IPS DF 6.9 (cell line): Measurements from ENCODE around the gene PGD.
"Not testable (repeated sequence)": the region's sequence is repeated elsewhere in the genome, so short reads cannot be mapped to it uniquely, and the experiment has no call there.

Experiments
- DNase-seq: peaks from one replicate; pipeline ENCODE4 v3.0.0-alpha.2; 2013; ENCODE audit warnings: low read depth, low spot score
- H3K27ac ChIP-seq: one replicate; pipeline ENCODE4 v1.5.1; 2013; ENCODE audit warnings: low read length, control low read depth
- H3K27me3 ChIP-seq: 2 replicates; pipeline ENCODE4 v1.6.1; 2013; ENCODE audit warnings: mild to moderate bottlenecking, low read length; ENCODE audit not compliant: control insufficient read depth, insufficient read depth
- H3K36me3 ChIP-seq: 2 replicates; pipeline ENCODE4 v1.6.1; 2013; ENCODE audit warnings: low read length; ENCODE audit not compliant: control insufficient read depth, insufficient read depth
- H3K4me1 ChIP-seq: 2 replicates; pipeline ENCODE4 v1.6.1; 2013; ENCODE audit warnings: low read length; ENCODE audit not compliant: control insufficient read depth, insufficient read depth
- H3K4me3 ChIP-seq: 2 replicates; pipeline ENCODE4 v1.5.1; 2013; ENCODE audit warnings: mild to moderate bottlenecking, low read length
- H3K9me3 ChIP-seq: 2 replicates; pipeline ENCODE4 v1.6.1; 2013; ENCODE audit warnings: low read length, inconsistent platforms; ENCODE audit not compliant: control insufficient read depth, insufficient read depth
- WGBS: extraction: QIAGEN DNeasy Blood & Tissue Kit; methylation state at CpG from one replicate; pipeline ENCODE4 v1.1.7; 2013; ENCODE audit warnings: mixed read lengths, missing lambda C conversion rate; ENCODE audit not compliant: insufficient read length, insufficient coverage; 5-methylcytosine and 5-hydroxymethylcytosine counted together

Gene PGD

DNA sequence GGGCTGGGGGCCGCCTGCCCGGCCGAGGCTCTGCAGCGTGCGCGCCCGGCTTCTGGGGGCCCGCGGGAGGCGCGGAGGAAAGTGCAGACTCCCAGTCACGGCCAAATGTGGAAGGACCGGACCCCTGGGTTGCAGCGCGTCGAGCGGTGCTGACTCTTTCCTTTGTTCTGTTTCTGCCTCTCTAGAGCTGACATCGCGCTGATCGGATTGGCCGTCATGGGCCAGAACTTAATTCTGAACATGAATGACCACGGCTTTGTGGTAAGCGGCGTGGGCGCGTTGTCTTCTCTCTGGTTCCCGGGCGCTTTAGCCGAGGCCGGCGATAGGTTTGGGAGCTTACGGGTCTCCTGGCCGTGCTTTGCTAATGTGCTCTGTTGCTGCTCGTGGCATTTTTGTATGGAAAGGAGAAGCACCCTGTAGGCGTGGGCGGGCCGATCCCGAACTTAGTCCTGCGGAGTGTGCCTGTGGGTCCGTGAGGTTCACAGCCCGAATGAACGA lies 629 bp downstream of the PGD start:
- peak overlapping the region; percentile 69 for H3K4me3 ChIP-seq
- no peak overlapping the region for H3K27ac ChIP-seq
- no peaks in the 10 kb centered on the region for H3K9me3 ChIP-seq
- H3K4me1 ChIP-seq, result peaks cover 3% of the 10 kb centered on the region; the same call in 1 of the 2 replicates
- WGBS, result no CpG with 5 or more reads among the region's 42 CpGs
- H3K36me3 ChIP-seq, result peaks cover 9% of the 10 kb centered on the region; the same call in 1 of the 2 replicates
- no peak for DNase-seq
- no peaks in the 10 kb centered on the region for H3K27me3 ChIP-seq

DNA sequence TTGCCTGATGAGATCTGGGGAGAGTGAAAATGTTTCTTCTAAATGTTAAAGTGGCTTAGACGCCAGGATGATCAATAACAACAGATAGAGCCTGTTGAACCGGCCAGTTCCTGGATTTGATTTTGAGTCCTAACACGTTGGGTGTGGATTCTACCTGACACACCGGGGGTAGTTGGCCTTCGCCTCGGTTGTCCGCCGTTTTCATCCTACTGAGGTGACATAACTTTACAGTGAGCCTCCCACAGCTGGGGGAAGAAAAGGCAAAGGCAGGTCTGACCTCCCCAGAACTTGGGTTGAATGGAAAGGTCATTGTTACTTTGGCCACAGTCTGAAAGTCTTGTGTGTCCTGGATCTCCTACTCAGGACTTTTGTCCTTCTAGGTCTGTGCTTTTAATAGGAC lies 1.1 kb downstream of the PGD start:
- no peaks in the 10 kb centered on the region for H3K27me3 ChIP-seq
- no peak for DNase-seq
- peaks cover 3% of the 10 kb centered on the region; the same call in 1 of the 2 replicates for H3K4me1 ChIP-seq
- H3K9me3 ChIP-seq, result no peaks in the 10 kb centered on the region
- peaks cover 13% of the 10 kb centered on the region; the same call in 1 of the 2 replicates for H3K36me3 ChIP-seq
- H3K27ac ChIP-seq, result no peak overlapping the region
- peak overlapping the region; percentile 69; the same call in 1 of the 2 replicates for H3K4me3 ChIP-seq
- WGBS, result no CpG with 5 or more reads among the region's 8 CpGs

DNA sequence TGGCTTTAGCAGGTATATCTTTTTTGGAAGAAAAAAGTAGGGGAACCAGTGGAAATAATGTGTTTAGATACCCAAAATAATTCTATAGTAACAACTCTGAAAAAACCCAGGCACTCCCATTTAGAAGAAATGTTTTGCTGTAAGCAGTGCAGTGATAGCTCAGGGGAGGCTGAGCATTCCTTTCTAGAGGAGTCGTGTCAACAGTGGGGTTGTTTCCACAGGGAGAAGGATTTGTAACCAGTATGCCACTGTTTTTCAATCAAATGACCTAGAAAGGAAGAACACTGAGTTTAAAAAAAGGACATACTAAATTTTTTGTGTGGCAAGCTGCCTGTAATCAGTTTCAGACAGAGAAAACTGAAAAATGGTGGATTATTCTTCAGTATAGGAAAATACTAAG lies 2.4 kb downstream of the PGD start:
- Histone ChIP-seq H3K4me1 (peaks cover 3% of the 10 kb centered on the region; the same call in 1 of the 2 replicates), H3K27me3 (no peaks in the 10 kb centered on the region), H3K4me3 (no peak overlapping the region), H3K27ac (no peak overlapping the region), H3K9me3 (no peaks in the 10 kb centered on the region), H3K36me3 (peaks cover 16% of the 10 kb centered on the region)
- no peak for DNase-seq
- no CpG with 5 or more reads among the region's 1 CpG for WGBS

DNA sequence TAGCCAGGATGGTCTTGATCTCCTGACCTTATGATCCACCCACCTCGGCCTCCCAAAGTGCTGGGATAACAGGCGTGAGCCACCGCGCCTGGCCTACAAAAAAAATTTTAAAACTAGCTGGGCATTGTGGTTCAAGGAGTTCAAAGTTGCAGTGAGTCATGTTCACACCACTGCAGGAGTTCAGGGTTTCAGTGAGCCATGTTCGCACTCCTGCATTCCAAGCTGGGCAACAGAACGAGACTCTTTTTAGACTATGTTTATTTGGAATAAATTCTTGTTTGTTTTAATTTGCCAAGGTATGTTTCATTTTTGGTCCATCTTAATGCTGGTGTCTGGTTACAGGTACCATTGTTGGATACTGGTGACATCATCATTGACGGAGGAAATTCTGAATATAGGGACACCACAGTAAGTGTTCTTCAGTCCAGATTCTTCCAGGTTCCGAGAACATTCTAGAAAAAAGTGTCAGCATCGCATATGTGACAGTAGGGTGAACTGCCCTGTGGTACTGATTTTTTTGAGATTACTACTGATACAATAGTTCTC lies 3.9 kb downstream of the PGD start:
- Histone ChIP-seq H3K36me3 (peaks cover 29% of the 10 kb centered on the region), H3K4me1 (peaks cover 3% of the 10 kb centered on the region; the same call in 1 of the 2 replicates), H3K27me3 (no peaks in the 10 kb centered on the region), H3K9me3 (no peaks in the 10 kb centered on the region), H3K4me3 (no peak overlapping the region), H3K27ac (no peak overlapping the region)
- no peak for DNase-seq
- WGBS, result no CpG with 5 or more reads among the region's 9 CpGs

DNA sequence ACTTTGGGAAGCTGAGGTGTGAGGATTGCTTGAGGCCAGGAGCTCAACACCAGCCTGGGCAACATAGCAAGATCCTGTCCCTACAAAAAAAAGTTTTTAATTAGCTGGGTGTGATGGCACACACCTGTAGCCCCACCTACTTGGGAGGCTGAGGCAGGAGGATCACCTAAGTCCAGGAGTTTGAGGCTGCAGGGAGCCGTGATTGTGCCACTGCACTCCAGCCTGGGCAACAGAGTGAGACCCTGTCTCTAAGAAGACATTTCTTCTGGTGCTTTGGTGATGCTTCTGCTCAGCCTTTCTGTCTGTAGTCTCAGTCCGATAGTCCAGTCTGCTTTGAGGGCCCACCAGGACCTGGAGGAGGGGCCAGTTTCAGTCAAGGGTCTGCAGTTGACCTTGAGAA lies 8.3 kb downstream of the PGD start:
- Histone ChIP-seq H3K4me3 (no peak overlapping the region), H3K27me3 (no peaks in the 10 kb centered on the region), H3K36me3 (peaks cover 60% of the 10 kb centered on the region), H3K9me3 (no peaks in the 10 kb centered on the region), H3K4me1 (no peaks in the 10 kb centered on the region), H3K27ac (no peak overlapping the region)
- no peak for DNase-seq
- no CpG with 5 or more reads among the region's 2 CpGs for WGBS

DNA sequence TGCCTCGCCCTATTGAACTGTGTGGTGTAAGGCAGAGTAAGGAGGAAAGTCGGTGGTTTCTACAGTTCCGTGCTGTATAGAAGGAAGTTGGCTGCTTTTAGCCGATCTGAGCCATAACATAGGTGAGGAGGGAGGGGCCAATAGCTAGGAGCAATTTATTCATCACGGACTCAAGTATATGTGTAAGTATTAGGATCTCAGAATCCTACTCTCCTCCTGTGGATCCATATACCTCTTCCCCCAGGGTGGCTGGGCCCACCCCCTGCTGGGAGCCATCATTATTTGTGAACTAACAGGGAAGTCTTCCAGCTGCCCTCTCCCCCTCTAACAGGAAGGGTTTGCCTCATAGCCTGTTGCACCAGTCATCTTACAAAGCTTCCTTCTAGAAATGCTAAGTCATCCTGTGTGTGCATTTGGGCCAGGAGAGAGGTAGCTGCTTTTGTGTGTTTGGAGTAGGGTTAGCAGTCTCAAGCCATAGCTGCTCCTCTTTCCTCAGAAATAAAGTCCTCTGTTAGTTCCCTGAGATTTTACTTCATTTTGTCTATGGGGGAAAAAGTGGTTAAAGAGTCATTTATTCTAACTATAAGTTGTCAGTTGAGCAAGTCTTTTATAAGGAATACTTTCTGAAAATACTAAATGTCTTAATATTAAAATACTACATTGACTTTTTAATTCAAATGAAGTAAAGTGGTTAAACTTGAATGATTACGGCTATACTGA lies 16.5 kb downstream of the PGD start:
- Histone ChIP-seq H3K27ac (no peak overlapping the region), H3K27me3 (no peaks in the 10 kb centered on the region), H3K4me1 (no peaks in the 10 kb centered on the region), H3K36me3 (peaks cover 44% of the 10 kb centered on the region), H3K9me3 (no peaks in the 10 kb centered on the region), H3K4me3 (no peak overlapping the region)
- no peak for DNase-seq
- WGBS, result no CpG with 5 or more reads among the region's 6 CpGs

DNA sequence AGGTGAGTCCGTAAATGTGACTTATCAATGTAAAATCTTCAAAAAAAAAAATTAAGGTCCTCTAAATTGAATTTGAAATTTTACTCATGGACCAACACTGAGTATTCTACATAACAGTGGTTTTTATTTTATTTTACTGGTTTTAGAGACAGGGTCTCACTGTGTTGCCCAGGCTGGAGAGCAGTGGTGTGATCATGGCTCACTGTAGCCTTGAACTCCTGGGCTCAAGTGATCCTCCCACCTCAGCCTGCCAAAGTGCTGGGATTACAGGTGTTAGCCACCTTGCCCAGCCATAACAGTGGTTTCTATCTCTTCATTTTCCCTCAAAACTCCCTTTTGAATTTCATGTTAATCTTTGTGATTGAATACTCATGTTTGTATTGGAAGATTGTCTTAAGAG lies 17.1 kb downstream of the PGD start:
- H3K27ac ChIP-seq, result not testable (repeated sequence)
- no CpG with 5 or more reads among the region's 1 CpG for WGBS

DNA sequence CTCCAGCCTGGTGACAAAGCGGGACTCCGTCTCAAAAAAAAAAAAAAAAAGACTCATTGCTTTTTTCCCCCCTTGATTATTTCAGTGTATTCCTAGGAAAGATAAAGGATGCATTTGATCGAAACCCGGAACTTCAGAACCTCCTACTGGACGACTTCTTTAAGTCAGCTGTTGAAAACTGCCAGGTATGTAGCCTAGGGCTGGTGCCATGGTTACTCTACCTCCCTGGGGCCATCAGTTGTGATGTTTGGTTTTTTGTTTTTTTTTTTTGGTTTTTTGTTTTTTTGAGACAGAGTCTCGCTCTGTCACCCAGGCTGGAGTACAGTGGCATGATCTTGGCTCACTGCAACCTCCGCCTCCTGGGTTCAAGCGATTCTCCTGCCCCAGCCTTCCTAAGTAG lies 19.9 kb downstream of the PGD start:
- WGBS, result no CpG with 5 or more reads among the region's 8 CpGs
- H3K4me3 ChIP-seq, H3K9me3 ChIP-seq, H3K4me1 ChIP-seq, DNase-seq, H3K27ac ChIP-seq, H3K27me3 ChIP-seq: not testable (repeated sequence)
- H3K36me3 ChIP-seq, result peaks cover 30% of the 10 kb centered on the region

More for the DNA sequence above, 17.1 kb downstream of the PGD start:
- not testable (repeated sequence) for H3K4me1 ChIP-seq, H3K27me3 ChIP-seq, DNase-seq, H3K9me3 ChIP-seq, H3K4me3 ChIP-seq
- H3K36me3 ChIP-seq, result peaks cover 43% of the 10 kb centered on the region

DNA sequence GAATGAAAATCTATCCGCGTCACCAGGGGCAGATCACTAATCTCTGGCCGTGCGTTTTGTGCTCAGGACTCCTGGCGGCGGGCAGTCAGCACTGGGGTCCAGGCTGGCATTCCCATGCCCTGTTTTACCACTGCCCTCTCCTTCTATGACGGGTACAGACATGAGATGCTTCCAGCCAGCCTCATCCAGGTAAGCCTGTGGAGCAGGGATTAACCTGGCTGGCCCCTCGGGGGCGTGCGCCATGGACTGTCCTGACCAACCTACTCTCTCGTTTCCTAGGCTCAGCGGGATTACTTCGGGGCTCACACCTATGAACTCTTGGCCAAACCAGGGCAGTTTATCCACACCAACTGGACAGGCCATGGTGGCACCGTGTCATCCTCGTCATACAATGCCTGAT lies 20.5 kb downstream of the PGD start:
- Histone ChIP-seq H3K27me3 (no peaks in the 10 kb centered on the region), H3K9me3 (no peaks in the 10 kb centered on the region), H3K4me1 (no peaks in the 10 kb centered on the region), H3K4me3 (no peak overlapping the region), H3K36me3 (peaks cover 30% of the 10 kb centered on the region), H3K27ac (no peak overlapping the region)
- whole genome bisulfite sequencing, result no CpG with 5 or more reads among the region's 15 CpGs
- DNase-seq, result no peak

DNA sequence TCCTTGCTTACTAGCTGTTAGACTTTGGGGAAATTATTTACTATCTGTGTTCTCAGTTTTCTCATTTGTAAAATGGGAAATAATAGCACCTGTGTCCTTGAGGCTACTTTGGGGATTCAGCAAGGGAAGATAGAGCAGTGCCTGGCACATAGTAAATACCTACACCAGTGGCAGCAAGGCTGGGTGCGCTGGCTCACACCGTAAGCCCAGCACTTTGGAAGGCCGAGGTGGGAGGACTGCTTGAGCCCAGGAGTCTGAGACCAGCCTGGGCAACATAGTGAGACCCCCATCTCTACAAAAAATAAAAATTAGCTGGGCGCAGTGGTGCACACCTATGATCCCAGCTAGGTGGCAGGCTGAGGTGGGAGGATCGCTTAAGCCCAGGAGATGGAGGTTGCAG lies 22.8 kb downstream of the PGD start:
- no peak overlapping the region for H3K27ac ChIP-seq
- no peaks in the 10 kb centered on the region for H3K27me3 ChIP-seq
- H3K9me3 ChIP-seq, result no peaks in the 10 kb centered on the region
- H3K4me1 ChIP-seq, result no peaks in the 10 kb centered on the region
- H3K4me3 ChIP-seq, result no peak overlapping the region
- H3K36me3 ChIP-seq, result peaks cover 24% of the 10 kb centered on the region
- no CpG with 5 or more reads among the region's 5 CpGs for WGBS
- no peak for DNase-seq
